Measurements from ENCODE around the gene TGM5.

- no peak for TF ChIP-seq POLR2A (IDR thresholded peaks at IDR 0.05; ENCODE audit: low read depth, low read length)
- no peak for TF ChIP-seq CTCF (IDR thresholded peaks at IDR 0.05; ENCODE audit: extremely low read depth in 1 of 2, insufficient read depth in 1 of 2, low read depth in 1 of 2, low read length in 2 of 2)
- TF ChIP-seq MAX (IDR thresholded peaks at IDR 0.05; ENCODE audit: insufficient read depth, insufficient read length) = no peak
- no peak for TF ChIP-seq MYC (IDR thresholded peaks at IDR 0.05; ENCODE audit: low read depth, low read length)
- no peak for TF ChIP-seq EZH2 (IDR thresholded peaks at IDR 0.05; ENCODE audit: borderline replicate concordance, low read depth, low read length, severe bottlenecking)
- no peak for TF ChIP-seq POLR2AphosphoS5 (IDR thresholded peaks at IDR 0.05; ENCODE audit: insufficient read depth, low read depth, low read length)
- TF ChIP-seq GATA2 (IDR thresholded peaks at IDR 0.05; ENCODE audit: insufficient read depth, insufficient read length, low read depth, low read length) = no peak
Measured at GRCh38 chr15:43246261-43246774, 20.4 kb downstream of the TGM5 start.
